CD14-positive monocyte (primary cell): ENCODE measurements around the gene STIL. TPM values are rescaled to one million over a fixed set of nuclear protein-coding genes. Genes with fewer than 3 reads are reported as not detected.
"Not testable (repeated sequence)": the region's sequence is repeated elsewhere in the genome, so short reads cannot be mapped to it uniquely, and the experiment has no call there.

Experiments
- DNase-seq, 3 donors: peaks; one replicate each; pipeline ENCODE4 v3.0.0-alpha.2; 2011 to 2022
- H2AFZ ChIP-seq: 2 replicates; pipeline ENCODE4 v1.6.0; 2012; ENCODE audit warnings: mild to moderate bottlenecking, low read depth, low read length, inconsistent platforms; ENCODE audit not compliant: insufficient read depth, poor library complexity, severe bottlenecking
- H3K27ac ChIP-seq, 2 donors: 1 replicate in 1 of 2; 2 replicates in 1 of 2; pipeline ENCODE4 v1.5.1; 2012 to 2013; ENCODE audit warnings: low read length in 2 of 2, control low read depth in 1 of 2, inconsistent platforms in 1 of 2, low read depth in 1 of 2, mild to moderate bottlenecking in 1 of 2
- H3K27me3 ChIP-seq, 2 donors: one replicate each; pipeline versions ENCODE4 v1.6.0 to v1.6.1; 2011 to 2013; ENCODE audit warnings: low read length in 2 of 2; ENCODE audit not compliant: control insufficient read depth in 2 of 2, insufficient read depth in 2 of 2
- H3K36me3 ChIP-seq, 2 donors: replicated peaks in 1 of 2; 1 replicate in 1 of 2; 2 replicates in 1 of 2; pipeline versions ENCODE4 v1.5.1 to v1.6.1; 2012 to 2013; ENCODE audit warnings: low read length in 2 of 2, control low read depth in 1 of 2, inconsistent platforms in 1 of 2, mild to moderate bottlenecking in 1 of 2; ENCODE audit not compliant: insufficient read depth in 2 of 2, control insufficient read depth in 1 of 2
- H3K4me1 ChIP-seq, 2 donors: 1 replicate in 1 of 2; 2 replicates in 1 of 2; pipeline versions ENCODE4 v1.5.1 to v1.6.1; 2012 to 2013; ENCODE audit warnings: low read length in 2 of 2, control low read depth in 1 of 2, inconsistent platforms in 1 of 2, mild to moderate bottlenecking in 1 of 2, moderate library complexity in 1 of 2; ENCODE audit not compliant: insufficient read depth in 2 of 2, control insufficient read depth in 1 of 2
- H3K4me2 ChIP-seq: replicated peaks from 2 replicates; pipeline ENCODE3; 2012; ENCODE audit warnings: low read length, moderate library complexity, mild to moderate bottlenecking; ENCODE audit not compliant: poor library complexity, severe bottlenecking; ENCODE audit errors: extremely low read depth
- H3K4me3 ChIP-seq, 3 experiments: fragments of 200-600 bp in 1 of 3; sonication (generic) in 1 of 3; replicated peaks in 1 of 3; 1 replicate in 2 of 3; 2 replicates in 1 of 3; pipeline ENCODE4 v1.5.1; 2011 to 2013; ENCODE audit warnings: low read length in 3 of 3, mild to moderate bottlenecking in 3 of 3, control low read depth in 2 of 3, low read depth in 2 of 3, inconsistent platforms in 1 of 3, moderate library complexity in 1 of 3
- H3K79me2 ChIP-seq: 2 replicates; pipeline ENCODE4 v1.6.0; 2012; ENCODE audit warnings: mild to moderate bottlenecking, control low read depth, inconsistent platforms, low read length, moderate library complexity; ENCODE audit not compliant: insufficient read depth
- H3K9ac ChIP-seq: 2 replicates; pipeline ENCODE4 v1.6.0; 2017; ENCODE audit warnings: low read length, mild to moderate bottlenecking; ENCODE audit not compliant: insufficient read depth, poor library complexity, severe bottlenecking
- H3K9me3 ChIP-seq, 2 donors: replicated peaks in 1 of 2; 1 replicate in 1 of 2; 2 replicates in 1 of 2; pipeline versions ENCODE4 v1.5.1 to v1.6.1; 2012 to 2013; ENCODE audit warnings: low read length in 2 of 2, control low read depth in 1 of 2; ENCODE audit not compliant: control insufficient read depth in 1 of 2, insufficient read depth in 1 of 2
- H4K20me1 ChIP-seq: 2 replicates; pipeline ENCODE4 v1.6.0; 2012; ENCODE audit warnings: mild to moderate bottlenecking, low read length, control low read depth, moderate library complexity; ENCODE audit not compliant: insufficient read depth
- H3K27ac Mint-ChIP-seq, 7 donors: one replicate each; pipeline ENCODE4 v1.8.0; 2020; ENCODE audit warnings: mild to moderate bottlenecking in 7 of 7, mixed read lengths in 7 of 7, moderate library complexity in 6 of 7, inconsistent platforms in 2 of 7
- H3K27me3 Mint-ChIP-seq, 3 donors: one replicate each; pipeline ENCODE4 v1.8.0; 2021 to 2022; ENCODE audit warnings: low read depth in 3 of 3, mild to moderate bottlenecking in 3 of 3, mixed read lengths in 3 of 3, moderate library complexity in 3 of 3, inconsistent platforms in 1 of 3
- H3K36me3 Mint-ChIP-seq, 2 donors: one replicate each; pipeline ENCODE4 v1.8.0; 2020; ENCODE audit warnings: mixed read lengths in 2 of 2, inconsistent platforms in 1 of 2, mild to moderate bottlenecking in 1 of 2
- H3K4me1 Mint-ChIP-seq: one replicate; pipeline ENCODE4 v1.8.0; 2020; ENCODE audit warnings: mild to moderate bottlenecking, mixed read lengths
- H3K4me3 Mint-ChIP-seq, 2 donors: one replicate each; pipeline ENCODE4 v1.8.0; 2020; ENCODE audit warnings: mild to moderate bottlenecking in 2 of 2, mixed read lengths in 2 of 2, moderate library complexity in 1 of 2
- H3K9me3 Mint-ChIP-seq, 7 donors: one replicate each; pipeline ENCODE4 v1.8.0; 2020 to 2022; ENCODE audit warnings: mixed read lengths in 7 of 7, mild to moderate bottlenecking in 6 of 7, moderate library complexity in 6 of 7, inconsistent platforms in 2 of 7
- WGBS: methylation state at CpG from one replicate; pipeline ENCODE4 v1.1.5; 2013; ENCODE audit warnings: missing lambda C conversion rate; ENCODE audit not compliant: insufficient coverage; 5-methylcytosine and 5-hydroxymethylcytosine counted together
- intact Hi-C, 2 donors: fragments of 100-400 bp; cut with micrococcal nuclease; formaldehyde crosslinking; loops; one replicate each; pipeline versions ENCODE4 v1.15.0 to v1.15.1; 2023
- polyA plus RNA-seq, 3 donors: library from polyadenylated mRNA; depleted of rRNA in 1 of 3; unstranded in 2 of 3; stranded (reverse) in 1 of 3; fragments of 300-500 nt in 2 of 3; fragments of >200 nt in 1 of 3; fragmentation: Illumina TruSeq in 2 of 3; gene quantifications; 1 replicate in 2 of 3; 2 replicates in 1 of 3; pipeline ENCODE4 v1.2.3, GENCODE V29; 2012 to 2021
- TF ChIP-seq, protein P1 (sequence below): fragments of 200-600 bp; IDR thresholded peaks from one replicate; pipeline ENCODE4 v1.8.0; 2022; ENCODE audit warnings: antibody characterized with exemption, mild to moderate bottlenecking

The STIL gene
- polyA plus RNA-seq, 3 donors = 0.16 to 0.31 (median 0.27) TPM

GRCh38 chr1:47265529-47265928 lies 48.4 kb downstream of the STIL start:
- H3K27me3 Mint-ChIP-seq, H3K9ac ChIP-seq, H4K20me1 ChIP-seq, H3K4me3 Mint-ChIP-seq, H3K27me3 ChIP-seq, H3K9me3 Mint-ChIP-seq, DNase-seq, H3K4me1 ChIP-seq, H3K79me2 ChIP-seq, H3K27ac Mint-ChIP-seq, H3K4me1 Mint-ChIP-seq, intact Hi-C loops, H3K9me3 ChIP-seq, H2AFZ ChIP-seq, H3K27ac ChIP-seq, H3K4me2 ChIP-seq, H3K4me3 ChIP-seq: not testable (repeated sequence)
- peaks cover 43 to 69% of the 10 kb centered on the region in 2 donors for H3K36me3 Mint-ChIP-seq
- 70% methylated on average over 2 of the region's 8 CpGs for WGBS
- H3K36me3 ChIP-seq = peaks cover 22 to 73% of the 10 kb centered on the region in 2 donors

DNA sequence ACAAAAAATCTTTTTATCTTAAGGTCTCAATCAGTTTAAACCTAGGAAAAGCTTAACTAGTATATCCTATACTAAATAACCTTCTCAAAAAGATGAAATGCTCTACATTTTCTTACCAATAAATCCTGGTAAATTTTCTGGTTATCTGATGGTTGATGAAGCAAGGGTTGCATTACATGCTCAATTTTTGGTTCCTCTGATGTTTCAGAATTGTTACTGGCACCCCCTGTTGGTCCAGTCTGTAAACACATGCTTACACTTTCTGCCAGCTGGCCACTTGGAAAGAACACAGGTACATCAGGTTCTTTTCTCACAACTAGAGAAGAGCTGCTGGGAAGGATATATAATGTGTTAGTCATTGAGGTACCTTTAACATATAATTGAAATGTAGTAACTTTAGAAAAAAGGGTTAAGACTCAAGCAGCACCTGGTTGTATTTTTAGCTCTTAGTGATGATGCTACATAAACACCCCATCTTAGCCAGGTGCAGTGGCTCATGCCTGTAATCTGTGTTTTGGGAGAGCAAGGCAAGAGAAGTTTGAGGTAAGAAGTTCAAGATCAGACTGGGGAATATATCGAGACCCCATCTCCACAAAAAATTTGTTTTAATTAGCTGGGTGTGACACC lies 51.0 kb downstream of the STIL start:
- H3K27ac ChIP-seq = no peak overlapping the region
- H3K4me1 ChIP-seq = no peaks in the 10 kb centered on the region
- H3K4me3 ChIP-seq = no peak overlapping the region
- H3K9ac ChIP-seq = no peak overlapping the region
- Mint-ChIP-seq H3K9me3 (no peaks in the 10 kb centered on the region), H3K4me3 (no peak overlapping the region), H3K4me1 (no peaks in the 10 kb centered on the region), H3K27ac (no peak overlapping the region), H3K27me3 (no peaks in the 10 kb centered on the region), H3K36me3 (peaks cover 42 to 73% of the 10 kb centered on the region in 2 donors)
- H3K27me3 ChIP-seq = no peaks in the 10 kb centered on the region
- no peaks in the 10 kb centered on the region for H3K79me2 ChIP-seq
- no peak overlapping the region for H2AFZ ChIP-seq
- peaks cover 23 to 70% of the 10 kb centered on the region in 2 donors for H3K36me3 ChIP-seq
- H3K9me3 ChIP-seq = no peaks in the 10 kb centered on the region
- H4K20me1 ChIP-seq = no peaks in the 10 kb centered on the region
- TF ChIP-seq, protein P1, sequence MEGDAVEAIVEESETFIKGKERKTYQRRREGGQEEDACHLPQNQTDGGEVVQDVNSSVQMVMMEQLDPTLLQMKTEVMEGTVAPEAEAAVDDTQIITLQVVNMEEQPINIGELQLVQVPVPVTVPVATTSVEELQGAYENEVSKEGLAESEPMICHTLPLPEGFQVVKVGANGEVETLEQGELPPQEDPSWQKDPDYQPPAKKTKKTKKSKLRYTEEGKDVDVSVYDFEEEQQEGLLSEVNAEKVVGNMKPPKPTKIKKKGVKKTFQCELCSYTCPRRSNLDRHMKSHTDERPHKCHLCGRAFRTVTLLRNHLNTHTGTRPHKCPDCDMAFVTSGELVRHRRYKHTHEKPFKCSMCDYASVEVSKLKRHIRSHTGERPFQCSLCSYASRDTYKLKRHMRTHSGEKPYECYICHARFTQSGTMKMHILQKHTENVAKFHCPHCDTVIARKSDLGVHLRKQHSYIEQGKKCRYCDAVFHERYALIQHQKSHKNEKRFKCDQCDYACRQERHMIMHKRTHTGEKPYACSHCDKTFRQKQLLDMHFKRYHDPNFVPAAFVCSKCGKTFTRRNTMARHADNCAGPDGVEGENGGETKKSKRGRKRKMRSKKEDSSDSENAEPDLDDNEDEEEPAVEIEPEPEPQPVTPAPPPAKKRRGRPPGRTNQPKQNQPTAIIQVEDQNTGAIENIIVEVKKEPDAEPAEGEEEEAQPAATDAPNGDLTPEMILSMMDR = peak; percentile 83
- intact Hi-C loops = loop anchor here (2.0 to 5.0 kb wide), 2 partner anchors 70 to 71 kb away; partner anchors contain the start of gene PDZK1IP1 (in 1 of the 2)
- WGBS = no CpG with 5 or more reads among the region's 1 CpG
- DNase-seq = peak; percentile 12 to 30 (median 17)
- no peak overlapping the region for H3K4me2 ChIP-seq
